COLO829 (cell line): Measurements from ENCODE around the gene CLTC.

Experiments
- DNase-seq: peaks from one replicate; pipeline ENCODE4 v3.0.0; 2012; ENCODE audit warnings: low spot score

CLTC gene

GRCh38 chr17:59727817-59728533 lies 108.3 kb downstream of the CLTC start:
- no peak for DNase-seq

DNA sequence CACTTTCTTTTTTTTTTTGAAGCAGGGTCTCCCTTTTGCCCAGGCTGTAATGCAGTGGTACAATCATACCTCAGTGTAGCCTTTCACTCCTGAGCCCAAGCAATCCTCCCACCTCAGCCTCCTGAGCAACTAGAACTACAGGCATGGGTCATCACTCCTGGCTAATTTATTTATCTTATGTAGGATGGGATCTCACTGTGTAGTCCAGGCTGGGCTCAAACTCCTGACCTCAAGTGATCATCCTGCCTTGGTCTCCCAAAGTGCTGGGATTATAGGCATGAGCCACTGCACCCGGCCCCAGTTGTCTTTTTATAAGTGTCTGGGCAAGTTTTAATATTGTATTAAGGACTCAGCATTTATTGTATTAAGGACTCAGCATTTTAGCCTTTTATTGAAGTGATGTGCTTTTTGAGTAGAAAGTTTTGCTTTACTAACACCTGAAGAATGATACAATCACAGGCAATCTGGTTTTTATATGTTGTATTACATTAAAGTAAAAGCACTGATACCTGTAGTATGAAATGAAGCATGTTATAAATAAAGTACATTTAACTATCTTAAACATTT lies 110.7 kb downstream of the CLTC start:
- no peak for DNase-seq

DNA sequence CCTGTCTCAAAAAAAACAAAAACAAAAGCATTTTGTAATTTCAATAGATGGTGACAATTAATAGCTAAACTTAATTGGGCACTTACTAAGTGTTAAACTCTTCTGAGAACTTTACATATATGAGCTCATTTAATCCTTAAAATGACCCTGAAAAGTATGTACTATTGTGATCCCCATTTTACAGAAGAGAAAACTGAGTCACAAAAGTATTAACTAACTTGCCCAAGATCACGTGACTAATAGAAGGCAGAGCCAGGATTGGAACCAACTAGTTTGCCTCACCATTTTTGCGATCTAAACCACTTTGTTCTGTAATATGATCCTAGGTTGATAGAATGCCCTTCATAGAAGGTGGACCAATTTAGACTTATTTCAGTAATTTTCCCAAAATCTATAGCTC lies 114.0 kb downstream of the CLTC start:
- DNase-seq = no peak

DNA sequence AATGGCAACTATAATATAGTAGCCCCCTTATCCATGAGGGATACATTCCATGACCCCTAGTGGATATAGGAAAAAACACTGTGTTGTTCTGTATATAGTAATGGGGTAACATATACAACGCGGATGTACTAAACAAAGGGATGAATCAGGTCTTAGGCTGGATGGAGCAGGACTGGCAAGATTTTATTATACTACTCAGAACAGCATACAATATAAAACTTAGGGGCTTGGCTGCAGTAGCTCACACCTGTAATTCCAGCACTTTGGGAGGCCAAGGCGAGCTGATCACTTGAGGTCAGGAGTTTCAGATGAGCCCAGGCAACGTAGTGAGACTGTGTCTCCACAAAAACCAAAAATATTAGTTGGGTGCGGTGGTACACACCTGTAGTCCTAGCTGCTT lies 114.5 kb downstream of the CLTC start:
- DNase-seq = no peak

DNA sequence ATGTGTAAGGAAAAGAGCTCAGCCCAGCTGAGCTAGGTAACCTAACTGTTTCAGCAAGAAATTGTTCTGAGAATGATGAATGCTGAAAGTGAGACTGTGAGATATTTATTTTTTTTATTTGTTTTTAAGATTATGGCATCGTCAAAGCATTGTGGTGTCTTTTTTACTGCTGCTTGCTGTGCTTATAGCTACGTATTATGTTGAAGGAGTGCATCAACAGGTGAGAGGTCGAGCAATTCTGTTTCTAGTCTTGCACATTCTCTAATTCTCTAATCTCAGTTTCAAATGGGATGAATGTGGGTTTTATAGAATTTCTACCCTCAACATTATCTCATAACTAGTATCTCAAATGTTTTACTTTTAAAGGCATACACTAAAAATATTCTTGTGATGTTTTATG lies 117.6 kb downstream of the CLTC start:
- DNase-seq = no peak

GRCh38 chr17:59743842-59744241 lies 124.1 kb downstream of the CLTC start:
- DNase-seq = no peak

GRCh38 chr17:59745040-59745439 lies 125.3 kb downstream of the CLTC start:
- no peak for DNase-seq
